Trophoblast cell (in vitro differentiated cells and primary cell): ENCODE results near the gene ARSA.

Source experiments
- DNase-seq, 2 donors: peaks; one replicate each; pipeline ENCODE4 v3.0.0-alpha.2; 2016
- H2AFZ ChIP-seq: 2 replicates; pipeline ENCODE4 v1.6.1; 2013; ENCODE audit warnings: low read length, moderate library complexity, mild to moderate bottlenecking; ENCODE audit not compliant: insufficient read depth, poor library complexity
- H2AK5ac ChIP-seq: 2 replicates; pipeline ENCODE4 v1.6.1; 2013; ENCODE audit warnings: mild to moderate bottlenecking, low read length
- H2BK120ac ChIP-seq: 2 replicates; pipeline ENCODE4 v1.6.1; 2013; ENCODE audit warnings: low read length, mild to moderate bottlenecking, moderate library complexity; ENCODE audit not compliant: insufficient read depth, poor library complexity
- H2BK12ac ChIP-seq: 2 replicates; pipeline ENCODE4 v1.6.1; 2013; ENCODE audit warnings: mild to moderate bottlenecking, low read length, moderate library complexity
- H2BK5ac ChIP-seq: 2 replicates; pipeline ENCODE4 v1.6.1; 2013; ENCODE audit warnings: low read length, low read depth, moderate library complexity, mild to moderate bottlenecking; ENCODE audit not compliant: poor library complexity
- H3K14ac ChIP-seq: 2 replicates; pipeline ENCODE4 v1.6.1; 2013; ENCODE audit warnings: mild to moderate bottlenecking, low read length
- H3K18ac ChIP-seq: 2 replicates; pipeline ENCODE4 v1.6.1; 2013; ENCODE audit warnings: mild to moderate bottlenecking, low read length
- H3K23ac ChIP-seq: 2 replicates; pipeline ENCODE4 v1.6.1; 2013; ENCODE audit warnings: low read length
- H3K27ac ChIP-seq: 2 replicates; pipeline ENCODE4 v1.5.1; 2013; ENCODE audit warnings: low read depth, mild to moderate bottlenecking, inconsistent platforms, low read length, moderate library complexity
- H3K27me3 ChIP-seq: 2 replicates; pipeline ENCODE4 v1.6.1; 2013; ENCODE audit warnings: inconsistent platforms, mild to moderate bottlenecking, low read length, moderate library complexity; ENCODE audit not compliant: insufficient read depth
- H3K36me3 ChIP-seq, 2 experiments: 1 replicate in 1 of 2; 2 replicates in 1 of 2; pipeline ENCODE4 v1.6.1; 2013; ENCODE audit warnings: low read length in 2 of 2, mild to moderate bottlenecking in 2 of 2, moderate library complexity in 1 of 2; ENCODE audit not compliant: insufficient read depth in 2 of 2, control insufficient read depth in 1 of 2
- H3K4ac ChIP-seq: 2 replicates; pipeline ENCODE4 v1.6.1; 2013; ENCODE audit warnings: low read depth, mild to moderate bottlenecking, low read length, moderate library complexity
- H3K4me1 ChIP-seq, 2 experiments: 1 replicate in 1 of 2; 2 replicates in 1 of 2; pipeline ENCODE4 v1.6.1; 2013; ENCODE audit warnings: low read length in 2 of 2, mild to moderate bottlenecking in 2 of 2, moderate library complexity in 1 of 2; ENCODE audit not compliant: insufficient read depth in 2 of 2, control insufficient read depth in 1 of 2
- H3K4me2 ChIP-seq: 2 replicates; pipeline ENCODE4 v1.6.1; 2013; ENCODE audit warnings: inconsistent platforms, mild to moderate bottlenecking, low read length, moderate library complexity
- H3K4me3 ChIP-seq: 2 replicates; pipeline ENCODE4 v1.5.1; 2013; ENCODE audit warnings: mild to moderate bottlenecking, low read depth, low read length, inconsistent platforms
- H3K79me1 ChIP-seq: one replicate; pipeline ENCODE4 v1.6.1; 2013; ENCODE audit warnings: low read length
- H3K79me2 ChIP-seq: 2 replicates; pipeline ENCODE4 v1.6.1; 2013; ENCODE audit warnings: low read length, mild to moderate bottlenecking; ENCODE audit not compliant: control insufficient read depth, insufficient read depth, poor library complexity
- H3K9ac ChIP-seq: 2 replicates; pipeline ENCODE4 v1.6.1; 2013; ENCODE audit warnings: mild to moderate bottlenecking, low read length
- H3K9me3 ChIP-seq: 2 replicates; pipeline ENCODE4 v1.6.1; 2013; ENCODE audit warnings: low read depth, mild to moderate bottlenecking, control low read depth, inconsistent platforms, low read length; ENCODE audit not compliant: insufficient read depth
- H4K12ac ChIP-seq: 2 replicates; pipeline ENCODE4 v1.6.1; 2013; ENCODE audit warnings: low read depth, mild to moderate bottlenecking, low read length, moderate library complexity
- H4K8ac ChIP-seq: 2 replicates; pipeline ENCODE4 v1.6.1; 2013; ENCODE audit warnings: low read depth, mild to moderate bottlenecking, low read length, moderate library complexity
- H4K91ac ChIP-seq: one replicate; pipeline ENCODE4 v1.6.1; 2013; ENCODE audit warnings: low read depth, mild to moderate bottlenecking, low read length, moderate library complexity
- WGBS: extraction: QIAGEN DNeasy Blood & Tissue Kit; methylation state at CpG from one replicate; pipeline ENCODE4 v1.1.7; 2013; ENCODE audit warnings: missing lambda C conversion rate; ENCODE audit not compliant: insufficient read length, insufficient coverage; ENCODE audit errors: extremely low coverage; 5-methylcytosine and 5-hydroxymethylcytosine counted together

The ARSA gene

GRCh38 chr22:50630376-50630775, 2.4 kb upstream of the ARSA start:
- Histone ChIP-seq H2BK5ac (no peak overlapping the region), H3K4ac (no peak overlapping the region), H3K14ac (no peak overlapping the region), H2BK120ac (no peak overlapping the region), H3K79me2 (peaks cover 5% of the 10 kb centered on the region), H3K4me2 (no peak overlapping the region), H3K27ac (no peak overlapping the region), H3K4me1 (peaks cover 12 to 13% of the 10 kb centered on the region in 2 experiments), H3K18ac (no peak overlapping the region), H3K9ac (no peak overlapping the region), H3K23ac (no peak overlapping the region), H4K8ac (no peak overlapping the region), H4K91ac (no peak overlapping the region), H3K36me3 (peaks cover 5 to 9% of the 10 kb centered on the region in 2 experiments), H3K27me3 (no peaks in the 10 kb centered on the region), H2AK5ac (no peak overlapping the region), H2AFZ (no peak overlapping the region), H3K79me1 (peaks cover 7% of the 10 kb centered on the region), H2BK12ac (no peak overlapping the region), H3K4me3 (no peak overlapping the region), H4K12ac (no peak overlapping the region), H3K9me3 (peaks cover 3% of the 10 kb centered on the region)
- WGBS = no CpG with 5 or more reads among the region's 5 CpGs
- no peak for DNase-seq

GRCh38 chr22:50628543-50629134, 687 bp upstream of the ARSA start:
- peak overlapping the region; percentile 14 for H3K14ac ChIP-seq
- H3K27ac ChIP-seq = no peak overlapping the region
- peak overlapping the region; percentile 57 for H3K4me2 ChIP-seq
- no peak overlapping the region for H2BK5ac ChIP-seq
- WGBS = 100% methylated on average over 2 of the region's 16 CpGs
- no peak overlapping the region for H4K91ac ChIP-seq
- DNase-seq = no peak
- H3K9me3 ChIP-seq = peaks cover 3% of the 10 kb centered on the region
- H3K79me1 ChIP-seq = peaks cover 7% of the 10 kb centered on the region
- H3K4me1 ChIP-seq = peaks cover 12 to 13% of the 10 kb centered on the region in 2 experiments
- peak overlapping the region; percentile 23 for H4K8ac ChIP-seq
- no peak overlapping the region for H2BK120ac ChIP-seq
- H3K27me3 ChIP-seq = no peaks in the 10 kb centered on the region
- peaks cover 9 to 13% of the 10 kb centered on the region in 2 experiments for H3K36me3 ChIP-seq
- peak overlapping the region; percentile 50 for H2AFZ ChIP-seq
- peak overlapping the region; percentile 1 for H3K23ac ChIP-seq
- H3K18ac ChIP-seq = peak overlapping the region; percentile 26
- H4K12ac ChIP-seq = peak overlapping the region; percentile 10
- no peak overlapping the region for H3K9ac ChIP-seq
- no peak overlapping the region for H3K4ac ChIP-seq
- H2BK12ac ChIP-seq = peak overlapping the region; percentile 20
- peak overlapping the region; percentile 64 for H3K4me3 ChIP-seq
- no peak overlapping the region for H2AK5ac ChIP-seq
- peaks cover 5% of the 10 kb centered on the region for H3K79me2 ChIP-seq

- no peak overlapping the region for H2BK12ac ChIP-seq
Observed at GRCh38 chr22:50626850-50627641, 906 bp downstream of the ARSA start.

GRCh38 chr22:50626314-50626849, 1.6 kb downstream of the ARSA start:
- Histone ChIP-seq H3K14ac (no peak overlapping the region), H3K79me2 (peaks cover 5% of the 10 kb centered on the region), H3K4me1 (peaks cover 12 to 13% of the 10 kb centered on the region in 2 experiments), H4K8ac (no peak overlapping the region), H3K79me1 (peaks cover 7% of the 10 kb centered on the region), H2BK5ac (no peak overlapping the region), H3K9ac (no peak overlapping the region), H2AFZ (no peak overlapping the region), H3K27me3 (no peaks in the 10 kb centered on the region), H3K18ac (no peak overlapping the region), H3K4me3 (peak overlapping the region; percentile 24), H2BK120ac (no peak overlapping the region), H4K12ac (no peak overlapping the region), H3K9me3 (peaks cover 5% of the 10 kb centered on the region), H3K4me2 (no peak overlapping the region), H3K27ac (no peak overlapping the region), H2AK5ac (no peak overlapping the region), H4K91ac (no peak overlapping the region), H2BK12ac (no peak overlapping the region), H3K23ac (no peak overlapping the region), H3K4ac (no peak overlapping the region), H3K36me3 (peaks cover 9 to 13% of the 10 kb centered on the region in 2 experiments)
- DNase-seq = no peak
- WGBS = no CpG with 5 or more reads among the region's 12 CpGs

More at GRCh38 chr22:50626850-50627641, 906 bp downstream of the ARSA start:
- Histone ChIP-seq H3K36me3 (peaks cover 9 to 13% of the 10 kb centered on the region in 2 experiments), H4K91ac (peak overlapping the region; percentile 65), H3K9me3 (peaks cover 5% of the 10 kb centered on the region), H3K27me3 (no peaks in the 10 kb centered on the region), H3K4me1 (peaks cover 12 to 13% of the 10 kb centered on the region in 2 experiments), H3K14ac (peak overlapping the region; percentile 80), H3K4me2 (peak overlapping the region; percentile 91), H3K9ac (peak overlapping the region; percentile 3), H3K18ac (peak overlapping the region; percentile 76), H3K27ac (no peak overlapping the region), H4K8ac (peak overlapping the region; percentile 84), H3K79me1 (peaks cover 7% of the 10 kb centered on the region), H2AFZ (peak overlapping the region; percentile 91), H3K79me2 (peaks cover 5% of the 10 kb centered on the region), H2AK5ac (peak overlapping the region; percentile 67), H4K12ac (peak overlapping the region; percentile 52), H3K4ac (no peak overlapping the region), H3K23ac (no peak overlapping the region), H2BK5ac (no peak overlapping the region), H2BK120ac (peak overlapping the region; percentile 61), H3K4me3 (peak overlapping the region; percentile 75)
- no CpG with 5 or more reads among the region's 42 CpGs for WGBS
- DNase-seq = no peak
